K562 (cell line): Measurements from ENCODE around the gene CRIP1. TPM values are rescaled to one million over a fixed set of nuclear protein-coding genes. Genes with fewer than 3 reads are reported as not detected.

Source experiments
- ATAC-seq: fragments of 200-7000 bp; cut with Tn5 transposase; 3 replicates; pipeline ENCODE4 v1.9.1; 2020; ENCODE audit warnings: moderate library complexity
- BruUV-seq: library from RNA; stranded (reverse); fragments of 400-500 nt; replicated peaks from 2 replicates; lab custom pipeline; 2021; lab: Mats Ljungman, UMichigan
- CTCF ChIA-PET: fragments of 300-600 bp; formaldehyde crosslinking; extraction: SDS; loops from one replicate; lab custom pipeline; 2021; ENCODE audit warnings: low intra/inter-chr PET ratio; lab: Yijun Ruan, JAX
- POLR2A ChIA-PET: fragments of 300-600, 350-650 bp; sonication (Branson Sonifier 250); formaldehyde crosslinking; extraction: SDS; loops from one replicate; lab custom pipeline; 2021; ENCODE audit warnings: antibody characterized with exemption, inconsistent platforms; lab: Yijun Ruan, JAX
- DNase-seq, 4 experiments: peaks; one replicate each; pipeline versions ENCODE4 v3.0.0 to v3.0.0-alpha.2; 2011 to 2018; ENCODE audit warnings: low spot score in 3 of 4, mixed read lengths in 3 of 4; ENCODE audit errors: extremely low read depth in 1 of 4
- FAIRE-seq: peaks from 2 replicates; lab custom pipeline; 2011; peaks lifted over from hg19 to GRCh38; lab: Jason Lieb, UNC
- H2AFZ ChIP-seq: 2 replicates; pipeline ENCODE4 v1.6.0; 2011; ENCODE audit warnings: low read depth, low read length, control low read depth, inconsistent platforms
- H3K27ac ChIP-seq: fragments of 200-600 bp; 3 replicates; pipeline ENCODE4 v1.8.0; 2011; ENCODE audit warnings: low read depth, mild to moderate bottlenecking, control low read depth, inconsistent platforms, low read length, moderate library complexity, mixed read lengths; ENCODE audit errors: extremely low read depth
- H3K27me3 ChIP-seq, 2 experiments: fragments of 300-600 bp in 1 of 2; 2 replicates in 1 of 2; 3 replicates in 1 of 2; pipeline versions ENCODE4 v1.6.0 to v1.8.0; 2011; ENCODE audit warnings: inconsistent platforms in 2 of 2, low read length in 2 of 2, mild to moderate bottlenecking in 1 of 2, mixed read lengths in 1 of 2, moderate library complexity in 1 of 2; ENCODE audit not compliant: control insufficient read depth in 2 of 2, insufficient read depth in 2 of 2
- H3K36me3 ChIP-seq: fragments of 300-600 bp; 3 replicates; pipeline ENCODE4 v1.8.0; 2011; ENCODE audit warnings: mild to moderate bottlenecking, low read length, inconsistent platforms; ENCODE audit not compliant: control insufficient read depth, insufficient read depth
- H3K4me1 ChIP-seq, 2 experiments: fragments of 200-600 bp in 1 of 2; replicated peaks in 1 of 2; 2 replicates in 1 of 2; 3 replicates in 1 of 2; pipeline versions ENCODE4 v1.5.1 to v1.8.0; 2011; ENCODE audit warnings: inconsistent platforms in 2 of 2, low read length in 2 of 2, mild to moderate bottlenecking in 1 of 2, mixed read lengths in 1 of 2, moderate library complexity in 1 of 2; ENCODE audit not compliant: control insufficient read depth in 2 of 2, insufficient read depth in 2 of 2
- H3K4me2 ChIP-seq: 2 replicates; pipeline ENCODE4 v1.6.1; 2011; ENCODE audit warnings: low read length, control low read depth, inconsistent platforms, mixed read lengths; ENCODE audit not compliant: insufficient read depth
- H3K4me3 ChIP-seq: fragments of 200-600 bp; sonication (generic), shearing (Covaris generic); 2 replicates; pipeline ENCODE4 v1.5.1; 2016; ENCODE audit warnings: control low read depth, inconsistent platforms
- H3K79me2 ChIP-seq: fragments of 200-600 bp; 3 replicates; pipeline ENCODE4 v1.8.0; 2011; ENCODE audit warnings: low read length, inconsistent platforms; ENCODE audit not compliant: control insufficient read depth, insufficient read depth
- H3K9ac ChIP-seq, 2 experiments: 2 replicates each; pipeline versions ENCODE4 v1.6.0 to v1.6.1; 2011; ENCODE audit warnings: low read depth in 2 of 2, low read length in 2 of 2, control low read depth in 1 of 2, inconsistent platforms in 1 of 2, mild to moderate bottlenecking in 1 of 2, mixed read lengths in 1 of 2; ENCODE audit not compliant: insufficient read depth in 1 of 2
- H3K9me1 ChIP-seq: one replicate; pipeline ENCODE4 v1.6.0; 2011; ENCODE audit warnings: inconsistent platforms, mild to moderate bottlenecking, low read length, moderate library complexity; ENCODE audit not compliant: control insufficient read depth, insufficient read depth
- H3K9me3 ChIP-seq: replicated peaks from 2 replicates; pipeline ENCODE4 v1.5.1; 2011; ENCODE audit warnings: low read depth, low read length, inconsistent platforms; ENCODE audit not compliant: control insufficient read depth, insufficient read depth
- H4K20me1 ChIP-seq: replicated peaks from 2 replicates; pipeline ENCODE4 v1.6.1; 2011; ENCODE audit warnings: low read length, inconsistent platforms, mixed read lengths; ENCODE audit not compliant: control insufficient read depth, insufficient read depth
- CBFA2T2 ChIP-seq: fragments of 450-650 bp; conservative IDR thresholded peaks from 2 replicates; pipeline ENCODE4 v1.6.1; 2017; ENCODE audit warnings: mild to moderate bottlenecking
- CEBPB ChIP-seq: fragments of 450-650 bp; IDR thresholded peaks from 2 replicates; pipeline ENCODE4 v1.6.1; 2016; ENCODE audit warnings: missing genetic modification characterization, missing compliant biosample characterization
- CGGBP1 ChIP-seq: fragments of 250-450 bp; sonication (Bioruptor Pico); IDR thresholded peaks from 2 replicates; pipeline ENCODE4 v1.9.0; 2021; ENCODE audit warnings: mild to moderate bottlenecking
- CHD2 ChIP-seq: IDR thresholded peaks from 2 replicates; pipeline ENCODE4 v1.6.1; 2011; ENCODE audit warnings: low read depth, low read length
- E2F5 ChIP-seq: sonication (generic); formaldehyde crosslinking; IDR thresholded peaks from 2 replicates; pipeline ENCODE4 v1.8.0; 2022; ENCODE audit warnings: mild to moderate bottlenecking, missing genetic modification reagents
- HDAC8 ChIP-seq: fragments of 450-650 bp; IDR thresholded peaks from 2 replicates; pipeline ENCODE4 v1.6.1; 2016; ENCODE audit warnings: mild to moderate bottlenecking, missing genetic modification characterization, moderate library complexity, missing compliant biosample characterization
- MECOM ChIP-seq: fragments of 250-450 bp; sonication (Bioruptor Pico); IDR thresholded peaks from 2 replicates; pipeline ENCODE4 v1.8.0; 2022; ENCODE audit warnings: inconsistent platforms
- MLX ChIP-seq, 2 experiments: fragments of 450-650 bp in 1 of 2; sonication (generic) in 1 of 2; formaldehyde crosslinking; conservative IDR thresholded peaks; 2 replicates each; pipeline versions ENCODE4 v1.4.0 to v1.8.1; 2020 to 2022; ENCODE audit warnings: mild to moderate bottlenecking in 1 of 2, missing genetic modification reagents in 1 of 2
- NFIX ChIP-seq: fragments of 250-450 bp; sonication (Bioruptor Pico); IDR thresholded peaks from 2 replicates; pipeline ENCODE4 v1.4.0; 2020; ENCODE audit warnings: low read depth, mild to moderate bottlenecking, moderate library complexity
- RFX7 ChIP-seq: fragments of 250-450 bp; sonication (Bioruptor Pico); IDR thresholded peaks from 2 replicates; pipeline ENCODE4 v1.5.1; 2021; ENCODE audit warnings: mild to moderate bottlenecking
- SETDB1 ChIP-seq: IDR thresholded peaks from one replicate; pipeline ENCODE4 v1.6.1; 2012; ENCODE audit warnings: low read length, control low read depth, inconsistent platforms
- SRSF3 ChIP-seq: fragments of 200-400 bp; formaldehyde crosslinking; IDR thresholded peaks from 2 replicates; pipeline ENCODE4 v1.6.1; 2016; ENCODE audit warnings: mild to moderate bottlenecking, low read length, moderate library complexity; ENCODE audit not compliant: insufficient read depth
- TARDBP ChIP-seq: fragments of 450-650 bp; IDR thresholded peaks from 2 replicates; pipeline ENCODE4 v1.6.1; 2016
- TCF7L2 ChIP-seq: fragments of 150-350 bp; IDR thresholded peaks from 2 replicates; pipeline ENCODE4 v1.6.1; 2016; ENCODE audit warnings: low read depth, mild to moderate bottlenecking, low read length, moderate library complexity
- WHSC1 ChIP-seq: IDR thresholded peaks from one replicate; pipeline ENCODE4 v1.6.1; 2012; ENCODE audit warnings: low read length, control low read depth, inconsistent platforms
- ZFP30 ChIP-seq: fragments of 250-450 bp; sonication (Bioruptor Pico); IDR thresholded peaks from 2 replicates; pipeline ENCODE4 v1.8.0; 2022; ENCODE audit warnings: moderate library complexity, mild to moderate bottlenecking, inconsistent platforms, borderline replicate concordance
- ZNF124 ChIP-seq: sonication (generic); formaldehyde crosslinking; IDR thresholded peaks from 2 replicates; pipeline ENCODE4 v1.8.1; 2022; ENCODE audit warnings: missing genetic modification reagents
- ZNF398 ChIP-seq: fragments of 250-450 bp; sonication (Bioruptor Pico); IDR thresholded peaks from 2 replicates; pipeline ENCODE4 v1.8.0; 2021; ENCODE audit warnings: moderate library complexity, mild to moderate bottlenecking, inconsistent platforms
- ZNF408 ChIP-seq: fragments of 250-450 bp; sonication (Bioruptor Pico); IDR thresholded peaks from 2 replicates; pipeline ENCODE4 v1.4.0; 2020; ENCODE audit warnings: low read depth, mild to moderate bottlenecking, moderate library complexity
- WGBS: fragments of 100-300 bp; shearing (Covaris generic); methylation state at CpG from one replicate; pipeline ENCODE4 v1.1.6; 2016; ENCODE audit warnings: low coverage, mixed read lengths; ENCODE audit not compliant: insufficient coverage; ENCODE audit errors: missing lambda C conversion rate; 5-methylcytosine and 5-hydroxymethylcytosine counted together
- in situ Hi-C: fragments of 300-500 bp; cut with MboI; formaldehyde crosslinking; loops from 4 replicates; pipeline ENCODE4 v1.15.0; 2018; ENCODE audit warnings: inconsistent platforms, mixed read lengths
- intact Hi-C: fragments of 100-400 bp; cut with micrococcal nuclease; formaldehyde crosslinking; loops from 2 replicates; pipeline ENCODE4 v1.14.2; 2022
- polyA plus RNA-seq, 8 experiments: library from polyadenylated mRNA; depleted of rRNA in 4 of 8; stranded (reverse) in 5 of 8; unstranded in 3 of 8; fragments of >200 nt; fragmentation: Nextera tagmentation in 2 of 8; fragmentation: Illumina TruSeq in 1 of 8; extraction: Ambion mirVana in 2 of 8; extraction: Trizol in 1 of 8; gene quantifications; 2 replicates each; pipeline versions ENCODE4 v1.2.1 to v1.2.3, GENCODE V29; 2011 to 2014; ENCODE audit warnings: inconsistent platforms in 1 of 8, missing spikeins in 1 of 8
- total RNA-seq, 7 experiments: library from RNA; depleted of rRNA in 6 of 7; stranded (reverse); fragments of >200 nt in 6 of 7; fragmentation: Illumina TruSeq in 2 of 7; extraction: Trizol in 2 of 7; gene quantifications; 2 replicates each; pipeline versions ENCODE4 v1.2.1 to v1.2.3, GENCODE V29; 2011 to 2021; ENCODE audit warnings: low replicate concordance in 1 of 7

Gene CRIP1
- total and polyA plus RNA-seq, 9 of the 15 experiments (the other 6 are each of a cell fraction or from before 2014, with no cell fraction given): 0.11 to 0.58 (median 0.14) TPM; not detected in 6

- POLR2A ChIA-PET: interaction anchor here (1.9 kb wide), 1 partner anchor 9 kb away, joined by 12 read pairs; no protein-coding TSS in a partner anchor
- BruUV-seq: no TSS peak
- TF ChIP-seq CEBPB (tag) (no peak), ZNF408 (CRISPR knock-in tag) (no peak), ZFP30 (CRISPR knock-in tag) (no peak), TCF7L2 (no peak), MECOM (no peak), E2F5 (no peak), SETDB1 (no peak), MLX (CRISPR knock-in tag; conservative IDR thresholded peaks at IDR 0.05) (no peak), ZNF398 (CRISPR knock-in tag) (no peak), TARDBP (no peak), CHD2 (peak; percentile 89), NFIX (CRISPR knock-in tag) (no peak), HDAC8 (tag) (no peak), ZNF124 (CRISPR knock-in tag) (no peak), CBFA2T2 (no peak), RFX7 (no peak), CGGBP1 (no peak), SRSF3 (no peak), WHSC1 (no peak)
Observed at GRCh38 chr14:105490572-105491365, 4.1 kb downstream of the CRIP1 start, which contains the start of gene TEDC1. TEDC1 (plus strand) TSS chr14:105491246; CDS start chr14:105491376, 130 bp downstream.

More at GRCh38 chr14:105490572-105491365, 4.1 kb downstream of the CRIP1 start, which contains the start of gene TEDC1:
- intact Hi-C loops (loop anchor here (2.0 kb wide), 2 partner anchors 120 to 190 kb away; partner anchors contain the start of gene BRF1), in situ Hi-C loops (no loop called here)
- Histone ChIP-seq H3K27ac (peak within 1 kb of the TSS; percentile 87), H3K9ac (peak within 1 kb of the TSS; percentile 71 to 94; a peak in 3 of 4 replicates), H3K36me3 (peaks cover 2% of the 10 kb centered on the region; the same call in 1 of the 3 replicates), H4K20me1 (peaks cover 6% of the 10 kb centered on the region), H3K79me2 (peaks cover 5% of the 10 kb centered on the region; the same call in 2 of the 3 replicates), H2AFZ (peak within 1 kb of the TSS; percentile 90), H3K9me1 (no peaks in the 10 kb centered on the region), H3K4me3 (peak within 1 kb of the TSS; percentile 83), H3K27me3 (no peaks in the 10 kb centered on the region), H3K4me1 (peaks cover 1 to 85% of the 10 kb centered on the region in 2 experiments), H3K9me3 (no peaks in the 10 kb centered on the region), H3K4me2 (peak within 1 kb of the TSS; percentile 73; the same call in 1 of the 2 replicates)
- ATAC-seq: peak; percentile 90
- 1% methylated on average over 27 of the region's 94 CpGs for whole genome bisulfite sequencing
- peak; percentile 84 to 98 (median 91) for DNase-seq
- CTCF ChIA-PET: interaction anchor here (0.7 to 2.0 kb wide), 3 partner anchors 9 to 120 kb away, joined by 3 to 16 read pairs (median 5); no protein-coding TSS in a partner anchor
- FAIRE-seq: peak; percentile 99
